Stomach (tissue), 9 donors: ENCODE results near the gene VPS4B. TPM values are rescaled to one million over a fixed set of nuclear protein-coding genes. Genes with fewer than 3 reads are reported as not detected.

Experiments used
- DNase-seq, 2 donors: peaks; one replicate each; pipeline versions ENCODE4 v3.0.0 to v3.0.0-alpha.2; 2013 to 2019
- H3K27ac ChIP-seq, 5 donors: fragments of 200-600 bp in 4 of 5; sonication (generic) in 4 of 5; one replicate each; pipeline ENCODE4 v1.5.1; 2013 to 2019; ENCODE audit warnings: mild to moderate bottlenecking in 1 of 5, moderate library complexity in 1 of 5
- H3K27me3 ChIP-seq, 3 donors: fragments of 200-600 bp; sonication (generic); one replicate each; pipeline ENCODE4 v1.5.1; 2017 to 2019; ENCODE audit warnings: mixed run types in 1 of 3
- H3K36me3 ChIP-seq, 4 donors: fragments of 200-600 bp; sonication (generic); 1 replicate in 3 of 4; 2 replicates in 1 of 4; pipeline ENCODE4 v1.5.1; 2016 to 2019
- H3K4me1 ChIP-seq, 4 donors: fragments of 200-600 bp; sonication (generic); one replicate each; pipeline ENCODE4 v1.5.1; 2016 to 2019
- H3K4me3 ChIP-seq, 4 donors: fragments of 200-600 bp; sonication (generic) in 3 of 4; one replicate each; pipeline ENCODE4 v1.5.1; 2016 to 2019; ENCODE audit warnings: mild to moderate bottlenecking in 1 of 4
- H3K9me3 ChIP-seq, 4 donors: fragments of 200-600 bp; sonication (generic); one replicate each; pipeline ENCODE4 v1.5.1; 2016 to 2019
- EP300 ChIP-seq: sonication (generic); formaldehyde crosslinking; IDR thresholded peaks from one replicate; pipeline ENCODE4 v1.6.1; 2017; ENCODE audit warnings: antibody characterized with exemption
- POLR2A ChIP-seq, 4 donors: fragments of 450-650 bp; IDR thresholded peaks; one replicate each; pipeline ENCODE4 v1.6.1; 2016; ENCODE audit warnings: antibody characterized with exemption in 4 of 4, control low read depth in 2 of 4, mild to moderate bottlenecking in 1 of 4, moderate library complexity in 1 of 4
- POLR2AphosphoS5 ChIP-seq, 3 donors: sonication (generic); formaldehyde crosslinking; IDR thresholded peaks; one replicate each; pipeline ENCODE4 v1.6.1; 2016; ENCODE audit warnings: antibody characterized with exemption in 3 of 3
- WGBS, 5 donors: extraction: QIAGEN DNeasy Blood & Tissue Kit in 3 of 5; methylation state at CpG; one replicate each; pipeline versions ENCODE4 v1.1.5 to v1.1.7; 2013 to 2018; 5-methylcytosine and 5-hydroxymethylcytosine counted together
- intact Hi-C: fragments of 100-400 bp; cut with DNase I; formaldehyde crosslinking; loops from one replicate; pipeline ENCODE4 v1.15.1; 2023; ENCODE audit warnings: low total_unique reads
- polyA plus RNA-seq, 3 donors: library from polyadenylated mRNA; stranded (reverse); fragments of 200-250 nt; gene quantifications; one replicate each; pipeline ENCODE4 v1.2.3, GENCODE V29; 2013
- total RNA-seq, 5 donors: library from RNA; depleted of rRNA; stranded (reverse); fragments of >200 nt; gene quantifications; one replicate each; pipeline versions ENCODE4 v1.1.0 to v1.2.3, GENCODE V29; 2014 to 2016
- TF ChIP-seq, protein P1 (sequence below), 7 experiments: fragments of 450-650 bp in 4 of 7; fragments of 200-600 bp in 3 of 7; sonication (generic) in 3 of 7; IDR thresholded peaks; one replicate each; pipeline ENCODE4 v1.5.1; 2016 to 2019; ENCODE audit warnings: antibody characterized with exemption in 7 of 7, control low read depth in 2 of 7, mild to moderate bottlenecking in 1 of 7
- donor health status: healthy with polysubstance abuse.
- donor health status: Bipolar disorder and iron deficiency.
- donor health status: healthy.

VPS4B gene
- total and polyA plus RNA-seq, 8 donors = 11.3 to 108 (median 30.8) TPM

DNA sequence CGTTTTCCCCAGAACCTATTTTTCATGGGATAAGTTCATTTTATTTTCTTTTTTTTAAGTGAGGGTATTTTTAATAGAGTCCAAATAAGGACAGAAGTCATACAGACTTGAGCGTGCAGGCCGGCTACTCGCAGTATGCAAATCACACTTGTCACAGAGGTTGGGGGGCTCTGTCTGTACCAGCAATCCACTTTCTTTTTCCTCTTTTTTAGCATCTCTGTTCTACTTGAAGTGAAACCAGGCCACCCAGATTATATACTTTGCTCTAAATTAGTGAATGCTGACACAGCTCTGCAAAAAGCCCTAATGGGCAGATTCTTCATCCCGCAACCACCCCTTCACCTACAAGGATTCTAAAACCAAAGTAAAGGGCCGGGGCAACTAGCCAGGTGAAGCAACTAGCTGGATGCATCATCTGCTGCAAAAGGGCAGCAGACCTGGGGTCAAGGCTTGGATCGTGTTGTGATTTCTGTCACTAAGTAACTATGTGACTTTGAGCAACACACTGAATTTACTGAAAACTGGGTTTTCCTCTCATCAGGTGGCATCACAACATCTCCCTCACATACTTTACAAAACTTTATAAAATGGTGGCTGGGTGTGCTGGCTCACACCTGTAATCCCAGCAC, 73.7 kb downstream of the VPS4B start:
- no peak for TF ChIP-seq EP300
- no peak for TF ChIP-seq POLR2AphosphoS5 (IDR thresholded peaks at IDR 0.05)
- TF ChIP-seq, protein P1, sequence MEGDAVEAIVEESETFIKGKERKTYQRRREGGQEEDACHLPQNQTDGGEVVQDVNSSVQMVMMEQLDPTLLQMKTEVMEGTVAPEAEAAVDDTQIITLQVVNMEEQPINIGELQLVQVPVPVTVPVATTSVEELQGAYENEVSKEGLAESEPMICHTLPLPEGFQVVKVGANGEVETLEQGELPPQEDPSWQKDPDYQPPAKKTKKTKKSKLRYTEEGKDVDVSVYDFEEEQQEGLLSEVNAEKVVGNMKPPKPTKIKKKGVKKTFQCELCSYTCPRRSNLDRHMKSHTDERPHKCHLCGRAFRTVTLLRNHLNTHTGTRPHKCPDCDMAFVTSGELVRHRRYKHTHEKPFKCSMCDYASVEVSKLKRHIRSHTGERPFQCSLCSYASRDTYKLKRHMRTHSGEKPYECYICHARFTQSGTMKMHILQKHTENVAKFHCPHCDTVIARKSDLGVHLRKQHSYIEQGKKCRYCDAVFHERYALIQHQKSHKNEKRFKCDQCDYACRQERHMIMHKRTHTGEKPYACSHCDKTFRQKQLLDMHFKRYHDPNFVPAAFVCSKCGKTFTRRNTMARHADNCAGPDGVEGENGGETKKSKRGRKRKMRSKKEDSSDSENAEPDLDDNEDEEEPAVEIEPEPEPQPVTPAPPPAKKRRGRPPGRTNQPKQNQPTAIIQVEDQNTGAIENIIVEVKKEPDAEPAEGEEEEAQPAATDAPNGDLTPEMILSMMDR (IDR thresholded peaks at IDR 0.05) = no peak
- TF ChIP-seq POLR2A (IDR thresholded peaks at IDR 0.05) = no peak
- Histone ChIP-seq H3K4me1 (peaks cover 0 to 22% (median 13%) of the 10 kb centered on the region in 4 donors), H3K27ac (no peak overlapping the region), H3K9me3 (no peaks in the 10 kb centered on the region), H3K27me3 (no peaks in the 10 kb centered on the region), H3K36me3 (peaks cover 67 to 100% (median 100%) of the 10 kb centered on the region in 4 donors), H3K4me3 (no peak overlapping the region)
- intact Hi-C loops = no loop called here
- no peak for DNase-seq
- 93 to 96% (median 94%) methylated on average over 7 of the region's 7 CpGs for WGBS, 5 donors

DNA sequence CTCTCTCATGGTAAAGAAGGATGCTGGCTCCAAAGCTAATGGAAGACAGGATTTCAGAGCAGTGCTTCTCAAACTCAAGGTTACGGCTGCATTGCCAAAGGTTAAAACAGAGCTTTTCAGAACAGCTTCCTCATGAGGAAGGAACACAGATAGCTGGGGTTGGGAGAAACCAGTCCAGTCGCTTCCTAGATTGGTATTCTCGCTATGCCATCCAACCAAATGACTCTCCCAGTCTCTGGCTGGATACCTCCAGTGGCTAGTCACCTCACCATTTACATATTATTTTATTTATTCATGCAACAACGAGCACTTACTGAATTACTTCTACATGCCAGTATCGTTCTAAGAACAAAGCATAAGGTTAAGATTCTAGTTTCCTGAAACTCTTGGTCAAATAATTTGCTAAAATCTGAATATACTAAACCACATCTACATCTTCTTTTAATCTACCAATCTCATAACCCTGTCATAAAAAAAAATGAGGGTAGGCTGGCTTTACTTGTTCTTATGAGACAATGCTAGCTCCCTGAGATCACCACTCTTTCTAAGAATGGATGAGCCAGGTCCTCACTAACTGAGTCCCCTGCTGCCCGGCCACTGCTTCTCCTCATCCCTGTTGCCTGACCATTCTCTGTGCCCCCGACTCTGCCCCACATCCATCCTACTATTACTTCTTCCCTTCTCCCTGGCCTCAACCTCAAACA, 75.6 kb downstream of the VPS4B start:
- no peaks in the 10 kb centered on the region for H3K27me3 ChIP-seq
- H3K36me3 ChIP-seq = peaks cover 59 to 100% (median 100%) of the 10 kb centered on the region in 4 donors
- H3K27ac ChIP-seq = no peak overlapping the region
- 84 to 95% (median 91%) methylated on average over 7 of the region's 7 CpGs for WGBS, 5 donors
- TF ChIP-seq POLR2A (IDR thresholded peaks at IDR 0.05) (no peak), POLR2AphosphoS5 (IDR thresholded peaks at IDR 0.05) (no peak), EP300 (no peak)
- TF ChIP-seq, protein P1 (IDR thresholded peaks at IDR 0.05) = no peak
- no peaks in the 10 kb centered on the region for H3K9me3 ChIP-seq
- H3K4me3 ChIP-seq = no peak overlapping the region
- intact Hi-C loops = no loop called here
- no peak for DNase-seq
- H3K4me1 ChIP-seq = peaks cover 0 to 22% (median 13%) of the 10 kb centered on the region in 4 donors

DNA sequence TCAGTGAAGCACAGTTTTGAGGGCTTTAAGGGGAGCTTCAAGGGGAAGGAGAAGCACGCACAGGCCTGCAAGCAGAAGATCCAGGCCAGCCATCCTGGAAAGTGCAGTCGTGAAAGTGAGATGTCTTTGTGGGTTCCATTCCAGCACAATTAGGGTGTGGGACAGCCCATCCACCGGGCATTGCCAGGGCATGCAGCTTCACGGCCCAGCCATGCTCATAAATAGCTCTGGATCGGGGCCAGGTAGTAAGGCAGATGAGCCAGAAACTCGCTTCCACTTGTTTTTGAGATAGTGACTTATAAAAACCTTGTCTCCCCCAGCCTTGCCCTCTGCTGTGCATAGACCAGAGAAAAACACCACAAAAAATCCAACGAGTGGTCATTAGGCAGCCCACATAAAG, 76.2 kb downstream of the VPS4B start:
- Histone ChIP-seq H3K4me3 (no peak overlapping the region), H3K36me3 (peaks cover 54 to 100% (median 98%) of the 10 kb centered on the region in 4 donors), H3K4me1 (peaks cover 0 to 22% (median 13%) of the 10 kb centered on the region in 4 donors), H3K27me3 (no peaks in the 10 kb centered on the region), H3K9me3 (no peaks in the 10 kb centered on the region), H3K27ac (no peak overlapping the region)
- TF ChIP-seq EP300 (no peak), POLR2AphosphoS5 (IDR thresholded peaks at IDR 0.05) (no peak)
- TF ChIP-seq, protein P1 (IDR thresholded peaks at IDR 0.05) = no peak
- 65 to 81% (median 66%) methylated on average over 7 of the region's 7 CpGs for WGBS, 5 donors
- no peak for DNase-seq
- intact Hi-C loops = no loop called here

DNA sequence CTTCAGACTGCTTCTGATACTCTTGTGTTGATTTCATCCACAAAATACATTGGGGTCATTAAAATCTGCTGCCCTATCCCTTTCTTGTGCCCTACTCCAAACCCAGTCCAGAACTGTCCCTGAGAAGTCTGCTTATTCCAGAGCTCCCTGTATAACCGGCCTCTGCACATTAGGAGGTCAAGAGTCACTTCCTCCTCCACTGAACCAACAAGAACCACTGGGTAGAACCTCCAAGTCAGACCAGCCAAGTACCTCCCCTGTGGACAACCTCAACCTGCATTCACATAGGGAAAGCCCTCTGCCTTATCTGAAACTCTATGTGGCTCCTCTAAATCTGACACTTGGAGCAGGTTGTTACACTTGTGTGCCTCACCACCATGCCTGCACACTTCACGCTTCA, 77.4 kb downstream of the VPS4B start:
- TF ChIP-seq EP300 = no peak
- Histone ChIP-seq H3K36me3 (peaks cover 52 to 100% (median 97%) of the 10 kb centered on the region in 4 donors), H3K27ac (no peak overlapping the region), H3K4me3 (no peak overlapping the region), H3K27me3 (no peaks in the 10 kb centered on the region), H3K9me3 (no peaks in the 10 kb centered on the region), H3K4me1 (peaks cover 0 to 22% (median 13%) of the 10 kb centered on the region in 4 donors)
- intact Hi-C loops = no loop called here
- 44 to 70% (median 58%) methylated on average over 2 of the region's 2 CpGs for WGBS, 5 donors
- DNase-seq = no peak

DNA sequence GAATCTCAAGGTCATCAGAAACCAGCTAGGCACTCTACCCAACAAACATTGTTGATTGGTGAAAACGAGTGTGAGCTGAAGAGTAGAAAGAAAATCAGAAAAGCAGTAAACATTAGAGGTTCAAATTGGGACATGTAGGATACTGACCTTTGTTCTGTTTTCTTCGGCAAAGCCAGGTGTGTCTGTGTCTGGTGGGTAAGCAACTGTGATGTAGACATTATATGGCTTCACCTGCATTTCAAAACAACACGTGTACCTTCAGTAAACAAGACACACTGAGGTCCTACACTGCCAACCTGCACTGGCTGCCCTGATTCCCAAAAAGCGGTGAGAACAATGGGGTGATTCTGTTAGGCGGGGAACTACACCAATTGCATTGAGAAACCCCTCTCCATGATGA, 78.0 kb downstream of the VPS4B start:
- Histone ChIP-seq H3K4me3 (no peak overlapping the region), H3K27ac (no peak overlapping the region), H3K9me3 (no peaks in the 10 kb centered on the region), H3K27me3 (no peaks in the 10 kb centered on the region), H3K4me1 (peaks cover 0 to 22% (median 13%) of the 10 kb centered on the region in 4 donors), H3K36me3 (peaks cover 46 to 98% (median 92%) of the 10 kb centered on the region in 4 donors)
- 68 to 84% (median 75%) methylated on average over 5 of the region's 5 CpGs for WGBS, 5 donors
- intact Hi-C loops = no loop called here
- DNase-seq = no peak
- TF ChIP-seq POLR2A (IDR thresholded peaks at IDR 0.05) = no peak
- TF ChIP-seq, protein P1 (IDR thresholded peaks at IDR 0.05) = no peak
- TF ChIP-seq POLR2AphosphoS5 (IDR thresholded peaks at IDR 0.05) = no peak
- TF ChIP-seq EP300 = no peak
